Panc1 (cell line): ENCODE results near the gene C1QTNF12. TPM values are rescaled to one million over a fixed set of nuclear protein-coding genes. Genes with fewer than 3 reads are reported as not detected.

Experiments
- ATAC-seq: fragments of 200-7000 bp; cut with Tn5 transposase; 2 replicates; pipeline ENCODE4 v1.9.1; 2020; ENCODE audit warnings: mild to moderate bottlenecking, moderate library complexity
- BruUV-seq: library from RNA; stranded (reverse); fragments of 400-500 nt; replicated peaks from 2 replicates; lab custom pipeline; 2021; lab: Mats Ljungman, UMichigan
- CTCF ChIA-PET: fragments of 300-600 bp; sonication (Branson Sonifier 250); formaldehyde crosslinking; loops from one replicate; lab custom pipeline; 2022; ENCODE audit warnings: antibody characterized with exemption; lab: Charles Lee
- POLR2A ChIA-PET: fragments of 300-600 bp; sonication (Branson Sonifier 250); formaldehyde crosslinking; loops from one replicate; lab custom pipeline; 2022; ENCODE audit warnings: antibody characterized with exemption; lab: Charles Lee
- DNase-seq: peaks from one replicate; pipeline ENCODE4 v3.0.0-alpha.2; 2010; ENCODE audit warnings: low read depth, low spot score
- H3K27ac ChIP-seq: 2 replicates; pipeline ENCODE4 v1.5.1; 2011; ENCODE audit warnings: mild to moderate bottlenecking, low read length, inconsistent platforms
- H3K27me3 ChIP-seq: fragments of 200-500 bp; sonication (Bioruptor generic); 2 replicates; pipeline ENCODE4 v1.6.0; 2014; ENCODE audit warnings: low read length, inconsistent platforms; ENCODE audit not compliant: control insufficient read depth, insufficient read depth
- H3K36me3 ChIP-seq: fragments of 200-500 bp; sonication (Bioruptor generic); 2 replicates; pipeline ENCODE4 v1.5.1; 2014; ENCODE audit warnings: inconsistent platforms, mild to moderate bottlenecking, low read length, moderate library complexity; ENCODE audit not compliant: control insufficient read depth, insufficient read depth
- H3K4me1 ChIP-seq: 2 replicates; pipeline ENCODE4 v1.5.1; 2011; ENCODE audit warnings: inconsistent platforms, mild to moderate bottlenecking, low read length, moderate library complexity; ENCODE audit not compliant: control insufficient read depth, insufficient read depth
- H3K4me3 ChIP-seq, 2 experiments: 2 replicates each; pipeline ENCODE4 v1.5.1; 2011 to 2012; ENCODE audit warnings: low read depth in 2 of 2, low read length in 2 of 2, mild to moderate bottlenecking in 2 of 2, inconsistent platforms in 1 of 2, moderate library complexity in 1 of 2
- H3K9me3 ChIP-seq: fragments of 200-500 bp; sonication (Bioruptor generic); 2 replicates; pipeline ENCODE4 v1.5.1; 2014; ENCODE audit warnings: low read depth, mild to moderate bottlenecking, inconsistent platforms, low read length, moderate library complexity; ENCODE audit not compliant: control insufficient read depth, insufficient read depth
- CTCF ChIP-seq: fragments of 450-650 bp; IDR thresholded peaks from 2 replicates; pipeline ENCODE4 v1.5.1; 2017; ENCODE audit warnings: mild to moderate bottlenecking
- POLR2AphosphoS5 ChIP-seq: IDR thresholded peaks from 2 replicates; pipeline ENCODE4 v1.6.1; 2012; ENCODE audit warnings: mild to moderate bottlenecking, low read depth, low read length, moderate library complexity
- REST ChIP-seq, 2 experiments: IDR thresholded peaks; 2 replicates each; pipeline ENCODE4 v1.6.1; 2011 to 2012; ENCODE audit warnings: low read depth in 2 of 2, control low read depth in 1 of 2, low read length in 1 of 2, mild to moderate bottlenecking in 1 of 2, moderate library complexity in 1 of 2; ENCODE audit not compliant: insufficient read depth in 1 of 2
- SIN3A ChIP-seq: IDR thresholded peaks from 2 replicates; pipeline ENCODE4 v1.6.1; 2012; ENCODE audit warnings: low read depth, mild to moderate bottlenecking, low read length, moderate library complexity, borderline replicate concordance; ENCODE audit not compliant: insufficient read depth
- TCF7L2 ChIP-seq: IDR thresholded peaks from 2 replicates; pipeline ENCODE4 v1.6.1; 2011; ENCODE audit warnings: mild to moderate bottlenecking, low read depth, low read length, inconsistent platforms
- in situ Hi-C: cut with HindIII; loops from 2 replicates; pipeline ENCODE4 v1.10.0; 2016; ENCODE audit warnings: low sequenced_read_pairs, low pct_unique_long_range_greater_than_20kb
- intact Hi-C: fragments of 100-400 bp; cut with micrococcal nuclease; formaldehyde crosslinking; loops from one replicate; pipeline ENCODE4 v1.10.0; 2022; ENCODE audit not compliant: unreplicated experiment
- total RNA-seq: library from RNA; stranded (reverse); gene quantifications from one replicate; pipeline ENCODE4 v1.2.1, GENCODE V29; 2021; ENCODE audit not compliant: unreplicated experiment

Gene C1QTNF12
- total RNA-seq, 1 experiment from 2014 or later = 41.4 TPM

- Histone ChIP-seq H3K27ac (peak overlapping the region; percentile 82), H3K4me1 (peaks cover 75% of the 10 kb centered on the region)
- CTCF ChIA-PET = interaction anchor here (0.5 kb wide), 1 partner anchor 198 kb away, joined by 3 read pairs; no protein-coding TSS in a partner anchor
Measured at GRCh38 chr1:1236945-1237873, 9.3 kb downstream of the C1QTNF12 start.

More at GRCh38 chr1:1236945-1237873, 9.3 kb downstream of the C1QTNF12 start:
- ATAC-seq (peak; percentile 23), DNase-seq (no peak)
- POLR2A ChIA-PET = interaction anchor here (0.6 kb wide), 1 partner anchor 218 kb away, joined by 3 read pairs; no protein-coding TSS in a partner anchor
- H3K27me3 ChIP-seq = no peaks in the 10 kb centered on the region
- TF ChIP-seq REST (IDR thresholded peaks at IDR 0.05; ENCODE audit: insufficient read depth in 1 of 2, low read depth in 2 of 2, low read length in 1 of 2) = no peak
- TF ChIP-seq POLR2AphosphoS5 = no peak; the same call in 1 of the 2 replicates
- TF ChIP-seq TCF7L2 = no peak
- no peak for TF ChIP-seq SIN3A
- no peak for TF ChIP-seq CTCF
- intact Hi-C loops = no loop called here
- in situ Hi-C loops = no loop called here
- no peaks in the 10 kb centered on the region for H3K36me3 ChIP-seq
- H3K9me3 ChIP-seq = no peaks in the 10 kb centered on the region
- BruUV-seq = no TSS peak
- H3K4me3 ChIP-seq = peak overlapping the region in 1 of 2 experiments; percentile 16; a peak in 1 of 4 replicates
